ENCODE data around the gene MPRIP. TPM values are rescaled to one million over a fixed set of nuclear protein-coding genes. Genes with fewer than 3 reads are reported as not detected.
"Not testable (repeated sequence)": the region's sequence is repeated elsewhere in the genome, so short reads cannot be mapped to it uniquely, and the experiment has no call there.

MPRIP gene
- total RNA-seq, 2 donors from 2014 or later = 235 to 252 TPM

DNA sequence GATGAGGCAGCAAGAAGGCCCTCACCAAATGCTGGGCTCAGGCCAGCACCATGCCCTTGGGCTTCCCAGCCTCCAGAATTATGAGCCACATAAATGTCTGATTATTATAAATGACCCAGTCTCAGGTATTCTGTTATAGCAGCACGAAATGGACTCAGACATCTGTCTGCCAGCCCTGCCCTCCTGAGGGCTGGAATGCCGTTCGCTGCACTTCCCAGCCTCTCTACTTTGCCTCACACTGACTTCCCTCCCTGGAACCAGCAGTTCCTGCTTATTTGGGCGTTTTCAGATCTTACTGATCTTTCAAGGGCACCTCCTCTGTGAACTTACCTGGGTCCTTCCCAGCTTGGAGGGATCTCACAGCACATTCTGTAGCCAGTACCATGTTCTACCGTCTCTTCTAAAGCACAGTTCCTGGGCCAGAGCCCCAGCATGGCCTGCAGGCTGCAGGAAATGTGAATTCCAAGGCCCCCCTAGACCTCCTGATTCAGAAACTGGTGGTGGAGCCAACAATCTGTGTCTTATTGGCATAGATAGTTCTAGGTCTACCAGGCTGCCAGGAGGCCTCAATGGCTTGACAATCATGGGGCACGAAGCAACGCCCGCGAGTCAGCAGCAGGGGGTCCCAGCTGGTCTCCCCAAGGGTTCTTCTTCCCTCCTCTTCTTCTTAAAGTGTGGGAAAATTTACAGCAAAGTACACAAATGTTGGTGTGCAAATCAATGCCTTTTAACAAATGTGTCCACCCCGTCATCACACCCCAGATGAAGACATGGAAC is 33.4 kb upstream of the MPRIP start:
- not testable (repeated sequence) for ATAC-seq (ENCODE audit: insufficient number of reproducible peaks, low FRiP score, low read depth); H3K27ac ChIP-seq; H3K4me3 ChIP-seq; H3K36me3 ChIP-seq; DNase-seq (ENCODE audit: low spot score); H3K27me3 ChIP-seq (replicated peaks; ENCODE audit: insufficient read depth); H3K9me3 ChIP-seq
- peaks cover 9 to 30% of the 10 kb centered on the region in 2 donors for H3K4me1 ChIP-seq (ENCODE audit: control insufficient read depth in 1 of 2, low read depth in 2 of 2)

DNA sequence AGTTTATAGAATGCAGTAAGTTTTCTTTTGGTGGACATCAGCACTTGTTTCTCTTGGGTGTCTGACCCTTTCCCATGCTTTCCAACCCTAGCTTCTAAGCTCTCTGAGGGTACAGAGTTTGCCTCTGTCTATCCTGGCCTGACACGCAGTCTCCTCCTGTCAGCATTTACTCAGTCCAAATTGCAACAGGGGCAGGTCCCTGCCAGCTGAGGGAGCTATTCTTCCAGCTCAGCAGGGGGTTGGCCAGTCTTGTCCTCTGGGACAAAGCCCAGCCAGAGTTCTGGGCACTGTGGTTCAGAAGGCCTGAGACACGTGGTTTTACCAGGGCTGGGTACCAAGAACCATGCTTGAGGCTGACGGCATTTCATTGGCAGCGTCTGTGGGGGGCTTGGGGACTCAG is 32.3 kb upstream of the MPRIP start:
- TF ChIP-seq, protein P1, sequence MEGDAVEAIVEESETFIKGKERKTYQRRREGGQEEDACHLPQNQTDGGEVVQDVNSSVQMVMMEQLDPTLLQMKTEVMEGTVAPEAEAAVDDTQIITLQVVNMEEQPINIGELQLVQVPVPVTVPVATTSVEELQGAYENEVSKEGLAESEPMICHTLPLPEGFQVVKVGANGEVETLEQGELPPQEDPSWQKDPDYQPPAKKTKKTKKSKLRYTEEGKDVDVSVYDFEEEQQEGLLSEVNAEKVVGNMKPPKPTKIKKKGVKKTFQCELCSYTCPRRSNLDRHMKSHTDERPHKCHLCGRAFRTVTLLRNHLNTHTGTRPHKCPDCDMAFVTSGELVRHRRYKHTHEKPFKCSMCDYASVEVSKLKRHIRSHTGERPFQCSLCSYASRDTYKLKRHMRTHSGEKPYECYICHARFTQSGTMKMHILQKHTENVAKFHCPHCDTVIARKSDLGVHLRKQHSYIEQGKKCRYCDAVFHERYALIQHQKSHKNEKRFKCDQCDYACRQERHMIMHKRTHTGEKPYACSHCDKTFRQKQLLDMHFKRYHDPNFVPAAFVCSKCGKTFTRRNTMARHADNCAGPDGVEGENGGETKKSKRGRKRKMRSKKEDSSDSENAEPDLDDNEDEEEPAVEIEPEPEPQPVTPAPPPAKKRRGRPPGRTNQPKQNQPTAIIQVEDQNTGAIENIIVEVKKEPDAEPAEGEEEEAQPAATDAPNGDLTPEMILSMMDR (IDR thresholded peaks at IDR 0.05) = peak; percentile 5
- H3K27me3 ChIP-seq (replicated peaks; ENCODE audit: insufficient read depth); H3K36me3 ChIP-seq; H3K4me3 ChIP-seq; DNase-seq (ENCODE audit: low spot score); H3K9me3 ChIP-seq: not testable (repeated sequence)
- Histone ChIP-seq H3K4me1 (ENCODE audit: control insufficient read depth in 1 of 2, low read depth in 2 of 2) (peaks cover 5 to 20% of the 10 kb centered on the region in 2 donors), H3K27ac (peak overlapping the region; percentile 22 to 35)
- peak; percentile 67 for ATAC-seq (ENCODE audit: insufficient number of reproducible peaks, low FRiP score, low read depth)

DNA sequence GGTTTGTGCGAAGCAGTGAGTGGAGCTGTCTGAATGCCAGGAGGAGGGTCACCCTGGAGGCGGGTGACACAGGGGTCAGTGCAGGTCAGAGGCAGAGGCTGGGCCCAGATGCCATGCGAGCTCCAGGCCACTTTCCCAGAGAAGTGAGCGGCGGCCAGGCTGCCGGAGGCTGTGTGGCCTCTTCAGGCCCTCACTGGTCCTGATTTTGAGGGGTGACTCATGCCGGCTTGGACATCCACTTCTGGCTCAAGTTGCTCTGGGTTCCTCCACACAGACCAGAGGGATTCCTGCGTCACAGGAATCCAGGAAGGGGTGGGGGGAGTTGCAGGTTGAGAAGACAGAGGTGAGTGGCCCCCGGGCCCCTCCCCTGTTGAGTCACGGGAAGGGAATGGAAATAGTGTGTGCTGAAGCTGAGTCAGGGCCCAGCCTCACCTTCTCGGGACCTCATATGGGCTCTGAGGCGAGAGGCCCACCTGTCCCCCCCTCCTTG is 31.7 kb upstream of the MPRIP start:
- H3K4me1 ChIP-seq (ENCODE audit: control insufficient read depth in 1 of 2, low read depth in 2 of 2) = peaks cover 5 to 14% of the 10 kb centered on the region in 2 donors
- DNase-seq (ENCODE audit: low spot score); H3K27ac ChIP-seq; H3K9me3 ChIP-seq; H3K4me3 ChIP-seq; H3K36me3 ChIP-seq; H3K27me3 ChIP-seq (replicated peaks; ENCODE audit: insufficient read depth): not testable (repeated sequence)
- ATAC-seq (ENCODE audit: insufficient number of reproducible peaks, low FRiP score, low read depth) = peak; percentile 78

DNA sequence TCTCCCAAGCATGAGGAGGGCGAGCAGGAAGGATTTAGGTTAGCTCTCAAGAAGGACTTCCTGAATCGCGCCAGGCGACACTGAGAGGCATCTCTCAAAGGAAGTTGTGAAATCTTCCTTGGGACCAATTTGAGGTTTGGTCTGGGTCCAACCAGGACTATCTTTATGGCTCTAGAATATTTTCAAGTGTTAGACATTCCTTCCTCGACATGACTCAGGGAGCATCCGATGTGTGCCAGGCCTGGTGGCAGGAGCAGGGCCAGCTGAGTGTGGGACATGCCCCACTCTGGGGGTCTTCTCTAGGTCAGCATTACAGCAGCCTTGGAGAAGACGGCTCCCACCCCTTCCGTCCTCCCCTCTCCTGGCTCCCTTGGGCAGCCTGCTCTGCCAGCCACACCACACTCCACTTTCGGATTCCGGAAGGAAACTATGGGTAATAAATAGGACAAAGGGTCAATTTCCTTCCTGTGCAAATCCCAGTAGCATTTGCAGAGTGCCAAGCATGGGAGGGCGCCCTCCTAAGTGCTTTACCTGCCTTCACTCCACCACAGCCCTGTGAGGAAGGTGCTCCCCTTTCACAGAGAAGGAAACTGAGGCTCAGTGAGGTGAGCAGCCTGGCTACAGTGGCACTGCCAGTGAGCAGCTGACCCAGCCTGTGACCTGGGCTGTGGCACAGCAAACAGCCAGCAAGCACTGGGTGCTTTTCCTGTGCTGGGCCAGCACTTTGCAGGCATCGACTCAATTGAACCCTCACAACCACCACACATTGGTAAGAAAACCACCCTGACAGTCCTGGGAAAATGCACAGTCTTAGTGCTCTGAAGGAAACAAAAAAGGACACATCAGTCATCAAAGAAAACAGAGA is 31.0 kb upstream of the MPRIP start:
- not testable (repeated sequence) for H3K27me3 ChIP-seq (replicated peaks; ENCODE audit: insufficient read depth); H3K27ac ChIP-seq; H3K9me3 ChIP-seq; H3K36me3 ChIP-seq; H3K4me3 ChIP-seq; DNase-seq (ENCODE audit: low spot score)
- ATAC-seq (ENCODE audit: insufficient number of reproducible peaks, low FRiP score, low read depth) = peak; percentile 26
- peaks cover 5 to 11% of the 10 kb centered on the region in 2 donors for H3K4me1 ChIP-seq (ENCODE audit: control insufficient read depth in 1 of 2, low read depth in 2 of 2)

DNA sequence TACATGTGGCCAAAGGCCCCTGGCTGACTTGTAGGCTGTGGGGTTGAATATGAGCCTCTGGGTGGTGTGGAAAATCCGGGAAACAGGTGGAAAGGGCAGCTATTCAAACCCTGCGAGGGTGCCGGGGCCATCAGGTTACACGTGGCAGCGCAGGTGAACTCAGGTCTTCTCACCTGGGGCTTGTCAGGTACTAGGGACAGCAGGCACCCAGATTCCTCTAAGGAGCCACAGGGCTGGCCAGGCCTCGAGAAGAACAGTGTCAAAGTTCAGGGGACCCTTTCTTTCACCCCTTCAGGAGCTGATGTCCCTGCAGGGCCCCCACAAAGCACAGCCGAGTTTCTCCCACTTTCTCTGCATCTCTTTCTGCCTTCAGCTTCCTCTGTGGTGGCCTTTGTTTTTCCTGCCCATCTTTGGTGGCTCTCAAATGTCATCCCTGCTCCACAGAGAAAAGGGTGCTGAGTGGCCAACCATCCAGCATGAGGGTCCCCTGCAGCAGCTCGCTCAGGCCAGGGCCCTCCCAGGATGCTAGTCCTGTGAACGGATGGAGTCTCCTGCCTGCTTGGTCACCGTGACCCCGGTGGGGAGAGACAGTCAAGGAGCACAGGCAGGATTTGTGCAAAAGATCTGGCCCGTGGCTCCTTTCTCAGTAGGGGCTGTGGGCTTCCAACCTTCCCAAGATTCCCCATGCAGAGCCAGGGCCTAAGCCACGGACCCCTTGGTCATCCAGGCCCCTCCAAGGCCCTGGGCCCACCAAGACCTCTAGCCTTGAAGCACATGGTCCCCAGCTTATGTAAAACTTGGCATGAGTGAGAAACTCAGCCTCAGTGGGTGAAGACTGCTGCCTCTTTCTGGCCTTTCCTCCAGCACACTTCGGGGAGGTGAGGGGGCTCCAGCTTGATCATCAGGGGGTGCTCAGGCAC is 28.2 kb upstream of the MPRIP start:
- H3K27ac ChIP-seq; ATAC-seq (ENCODE audit: insufficient number of reproducible peaks, low FRiP score, low read depth); H3K4me1 ChIP-seq (ENCODE audit: control insufficient read depth in 1 of 2, low read depth in 2 of 2); H3K27me3 ChIP-seq (replicated peaks; ENCODE audit: insufficient read depth); DNase-seq (ENCODE audit: low spot score); H3K9me3 ChIP-seq; H3K36me3 ChIP-seq; H3K4me3 ChIP-seq: not testable (repeated sequence)

DNA sequence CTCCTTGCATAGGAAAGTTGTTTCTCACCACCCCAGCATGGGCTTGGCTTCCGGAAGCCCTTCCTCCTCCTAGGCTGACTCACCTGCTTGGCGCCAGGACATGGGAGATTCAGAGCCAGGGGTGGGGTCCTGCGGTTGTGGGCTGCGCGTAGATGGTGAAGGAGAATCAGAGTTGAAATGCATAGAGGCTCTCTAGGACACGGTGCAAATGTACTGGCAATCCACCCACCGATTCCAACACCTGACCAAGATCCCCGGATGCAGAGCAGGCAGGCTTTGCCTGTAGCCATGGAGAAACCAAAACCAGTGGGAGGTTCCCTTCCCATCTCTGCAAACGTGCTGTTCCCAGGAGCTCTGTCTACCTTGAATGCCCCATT is 27.5 kb upstream of the MPRIP start:
- not testable (repeated sequence) for H3K4me3 ChIP-seq; DNase-seq (ENCODE audit: low spot score); H3K27ac ChIP-seq; H3K4me1 ChIP-seq (ENCODE audit: control insufficient read depth in 1 of 2, low read depth in 2 of 2); H3K36me3 ChIP-seq; H3K27me3 ChIP-seq (replicated peaks; ENCODE audit: insufficient read depth); H3K9me3 ChIP-seq; ATAC-seq (ENCODE audit: insufficient number of reproducible peaks, low FRiP score, low read depth)

DNA sequence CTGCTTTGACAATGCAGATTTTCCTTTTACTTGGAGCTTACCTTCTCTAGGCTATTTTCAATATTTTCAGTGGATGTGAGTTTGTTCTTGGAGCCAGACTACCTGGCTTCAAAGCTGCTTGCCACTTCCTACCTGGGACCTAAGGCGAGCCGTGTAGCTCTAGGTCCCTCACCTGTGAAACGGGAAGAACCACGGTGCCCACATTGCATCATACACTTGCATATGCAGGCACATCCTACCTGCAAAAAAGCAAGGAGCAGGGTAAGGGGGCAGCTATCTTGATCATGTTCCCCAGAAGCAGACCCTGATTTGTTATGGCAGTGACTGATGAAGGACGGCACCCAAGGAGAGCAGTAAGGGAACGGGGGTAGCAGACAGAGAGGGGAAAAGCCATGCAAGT is 27.0 kb upstream of the MPRIP start:
- Histone ChIP-seq H3K36me3 (no peaks in the 10 kb centered on the region), H3K4me3 (no peak overlapping the region), H3K4me1 (ENCODE audit: control insufficient read depth in 1 of 2, low read depth in 2 of 2) (no peaks in the 10 kb centered on the region), H3K27ac (no peak overlapping the region), H3K27me3 (replicated peaks; ENCODE audit: insufficient read depth) (no peaks in the 10 kb centered on the region), H3K9me3 (no peaks in the 10 kb centered on the region)
- ATAC-seq (ENCODE audit: insufficient number of reproducible peaks, low FRiP score, low read depth) (no peak), DNase-seq (ENCODE audit: low spot score) (no peak)
- TF ChIP-seq, protein P1 (IDR thresholded peaks at IDR 0.05) = no peak

DNA sequence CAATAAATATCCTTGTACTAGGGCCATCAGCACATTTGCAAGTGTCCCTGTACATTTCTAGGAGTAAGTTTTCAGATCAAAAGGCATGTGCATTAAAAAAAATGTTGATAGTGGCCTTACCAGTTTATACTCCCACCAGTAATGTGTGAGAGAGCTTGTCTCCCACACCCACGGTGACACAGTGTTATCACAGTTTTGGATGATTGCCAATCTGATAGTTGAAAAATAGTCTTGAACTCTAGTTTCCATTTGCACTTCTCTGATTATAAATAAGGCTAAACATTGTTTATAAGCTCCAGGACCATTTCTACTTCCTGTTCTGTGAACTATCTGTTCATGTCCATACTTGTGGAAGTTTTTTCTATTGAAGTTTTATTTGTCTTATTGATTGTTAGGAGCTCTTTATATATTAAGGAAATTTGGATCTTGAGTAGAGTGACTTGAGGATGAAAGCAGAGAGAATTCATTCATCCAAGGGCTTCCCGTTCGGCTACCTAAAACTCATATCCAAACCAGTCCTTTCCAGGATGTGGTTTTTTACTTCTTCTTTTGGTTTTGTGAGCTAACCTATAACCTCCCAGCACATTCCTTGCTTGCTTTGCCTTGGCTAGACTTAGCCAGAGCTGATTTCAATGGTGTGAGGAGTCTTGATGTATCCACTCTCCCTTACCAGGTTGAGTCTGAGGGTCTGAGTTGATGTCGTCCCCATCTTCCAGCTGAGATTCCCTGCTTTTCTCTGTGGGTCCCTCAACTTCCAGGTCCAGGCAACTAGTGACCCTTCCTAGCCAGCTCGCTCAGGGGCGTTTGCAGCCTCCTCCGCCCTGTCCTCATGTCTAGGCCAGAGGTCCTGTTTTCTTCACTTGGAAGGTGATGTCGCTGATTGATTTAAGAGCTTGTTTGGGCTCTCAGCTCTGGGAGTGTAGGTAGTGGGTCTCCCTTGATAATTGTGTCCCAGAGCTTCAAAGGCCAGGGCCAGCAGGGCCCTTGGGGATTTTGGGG is 25.8 kb upstream of the MPRIP start:
- not testable (repeated sequence) for H3K4me1 ChIP-seq (ENCODE audit: control insufficient read depth in 1 of 2, low read depth in 2 of 2); H3K27me3 ChIP-seq (replicated peaks; ENCODE audit: insufficient read depth); H3K4me3 ChIP-seq; H3K27ac ChIP-seq; H3K36me3 ChIP-seq; H3K9me3 ChIP-seq; DNase-seq (ENCODE audit: low spot score); ATAC-seq (ENCODE audit: insufficient number of reproducible peaks, low FRiP score, low read depth)
